GM10847 (cell line): ENCODE data around the gene MED12.

Experiments used
- POLR2A ChIP-seq: IDR thresholded peaks from 2 replicates; pipeline ENCODE4 v1.6.1; 2011; ENCODE audit not compliant: insufficient read length; ENCODE audit errors: extremely low read depth

Gene MED12

DNA sequence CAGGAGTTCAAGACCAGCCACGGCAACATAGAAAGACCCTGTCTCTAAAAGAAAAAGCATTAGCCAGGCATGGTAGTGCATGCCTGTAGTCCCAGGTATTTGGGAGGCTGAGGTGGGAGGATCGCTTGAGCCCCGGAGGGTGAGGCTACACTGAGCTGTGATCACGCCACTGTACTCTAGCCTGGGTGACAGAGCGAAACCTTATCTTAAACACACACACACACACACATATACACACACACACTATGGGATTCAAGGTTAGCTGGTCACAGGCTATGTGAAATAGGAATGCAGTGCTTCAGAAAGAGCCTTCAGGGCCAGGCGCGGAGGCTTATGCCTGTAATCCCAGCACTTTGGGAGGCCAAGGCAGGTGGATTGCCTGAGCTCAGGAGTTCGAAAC is 49.7 kb downstream of the MED12 start:
- TF ChIP-seq POLR2A = no peak

DNA sequence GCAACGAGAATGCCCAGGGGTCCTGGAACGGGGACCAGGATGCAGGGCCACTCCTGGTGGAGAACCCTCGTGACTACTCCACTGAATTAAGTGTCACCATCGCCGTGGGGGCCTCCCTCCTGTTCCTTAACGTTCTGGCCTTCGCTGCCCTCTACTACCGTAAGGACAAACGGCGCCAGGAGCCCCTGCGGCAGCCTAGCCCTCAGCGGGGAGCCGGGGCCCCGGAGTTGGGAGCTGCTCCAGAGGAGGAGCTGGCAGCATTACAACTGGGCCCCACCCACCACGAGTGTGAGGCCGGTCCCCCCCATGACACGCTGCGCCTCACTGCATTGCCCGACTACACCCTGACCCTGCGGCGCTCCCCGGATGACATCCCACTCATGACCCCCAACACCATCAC is 51.2 kb downstream of the MED12 start:
- TF ChIP-seq POLR2A = no peak

DNA sequence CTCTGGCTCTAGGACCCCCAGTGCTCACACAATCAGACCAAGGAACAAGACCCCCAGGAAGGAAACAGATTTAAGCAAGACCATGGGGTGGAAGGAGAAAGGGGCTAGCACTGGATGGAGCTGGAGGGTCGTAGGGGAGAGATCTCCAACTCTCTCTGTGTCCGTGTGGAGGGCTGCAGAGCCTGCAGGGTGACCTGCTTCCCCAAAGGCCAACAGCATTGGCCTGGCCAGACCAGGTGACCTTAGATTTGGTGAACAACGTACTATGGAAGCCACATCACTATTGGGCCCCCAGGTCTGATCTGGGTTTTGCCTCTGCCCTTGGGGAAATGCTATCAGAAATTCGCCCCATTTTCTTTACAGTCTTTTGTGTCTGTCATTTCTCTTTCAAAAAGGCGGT is 52.3 kb downstream of the MED12 start:
- TF ChIP-seq POLR2A = no peak

DNA sequence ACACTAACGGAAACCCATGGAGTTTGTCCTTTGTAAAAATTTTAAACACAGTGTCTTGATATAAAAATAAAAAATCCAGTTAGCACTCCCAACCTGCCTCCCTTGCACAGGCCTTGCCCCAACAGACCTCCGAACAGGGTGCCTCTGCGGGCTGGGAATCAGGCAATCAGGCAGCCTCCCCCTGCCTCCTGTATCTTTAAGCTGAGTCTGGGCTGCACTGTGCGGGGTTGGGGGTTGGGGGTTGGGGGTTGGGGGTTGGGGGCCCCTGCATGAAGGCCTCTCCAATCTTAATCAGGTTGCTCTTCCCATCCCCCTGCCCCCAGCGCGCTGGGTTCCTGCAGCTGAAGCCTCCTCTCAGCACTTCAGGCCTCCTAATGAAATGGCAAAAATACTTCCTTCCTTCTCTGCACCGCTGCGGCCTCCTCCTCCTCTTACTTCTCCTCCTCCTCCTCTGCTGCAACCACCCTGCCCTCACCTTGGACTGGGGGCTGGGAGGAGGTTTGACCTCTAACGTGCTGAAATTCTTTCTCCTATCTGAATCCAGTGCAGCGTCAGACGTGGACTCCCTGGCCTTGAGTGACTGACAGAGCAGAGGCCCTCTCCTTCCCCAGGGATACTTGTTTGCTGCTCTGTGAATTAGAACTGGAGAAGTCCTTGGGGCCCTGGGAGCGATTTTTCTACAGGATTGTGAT is 52.9 kb downstream of the MED12 start:
- no peak for TF ChIP-seq POLR2A

DNA sequence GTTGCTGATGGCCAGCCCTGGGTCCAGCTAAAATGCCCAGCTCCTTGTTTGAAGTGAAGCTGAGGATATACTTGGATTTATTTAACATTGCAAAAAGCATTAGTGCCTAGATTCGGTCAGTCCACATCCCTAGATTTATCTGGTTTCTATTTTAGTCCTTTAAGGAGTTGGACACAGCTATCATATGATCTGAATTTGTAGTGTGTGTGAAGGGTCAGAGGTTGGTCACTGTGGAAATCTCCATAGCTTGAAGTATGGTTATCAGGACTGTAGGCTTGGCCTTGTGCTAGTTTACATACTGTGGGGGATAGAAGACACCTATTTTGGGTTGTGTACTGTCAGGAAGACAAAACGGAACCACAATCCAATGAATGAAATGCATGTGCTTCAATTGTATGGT is 55.0 kb downstream of the MED12 start:
- TF ChIP-seq POLR2A = no peak

DNA sequence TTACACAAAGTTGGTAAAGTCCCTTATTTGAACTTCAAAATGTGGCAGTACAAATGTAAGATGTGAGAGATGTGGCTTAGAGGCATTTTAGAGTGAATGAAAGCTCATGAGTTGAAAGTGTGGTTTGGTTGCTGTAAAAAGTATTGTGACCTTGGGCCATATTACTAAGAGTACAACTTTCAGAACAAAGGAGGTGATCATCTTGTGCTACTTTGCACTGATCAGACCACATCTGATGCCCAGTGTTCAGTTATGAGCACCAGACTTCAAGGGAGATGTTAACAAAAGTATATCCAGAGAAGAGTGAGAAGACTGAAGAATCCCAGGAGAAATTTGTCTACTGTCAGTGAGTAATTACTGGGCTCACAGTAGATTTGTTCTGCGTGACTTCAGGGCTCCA is 56.4 kb downstream of the MED12 start:
- TF ChIP-seq POLR2A = no peak

DNA sequence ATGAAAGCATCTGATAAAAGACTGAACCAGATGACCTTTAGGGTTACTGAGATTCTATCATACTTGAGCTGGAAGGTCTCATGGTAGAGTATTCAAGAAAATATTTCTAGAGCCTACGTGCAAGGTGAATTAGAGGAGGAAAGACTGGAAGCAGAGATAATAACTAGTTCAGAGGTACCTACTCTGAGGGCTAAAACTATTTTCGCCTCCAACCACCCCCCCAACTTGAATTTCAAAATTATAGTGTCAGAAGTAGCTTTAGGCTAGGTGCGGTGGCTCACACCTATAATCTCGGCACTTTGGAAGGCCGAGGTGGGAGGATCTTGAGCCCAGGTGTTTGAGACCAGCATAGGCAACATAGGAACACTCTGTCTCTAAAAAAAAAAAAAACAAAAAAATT is 57.1 kb downstream of the MED12 start:
- no peak for TF ChIP-seq POLR2A

DNA sequence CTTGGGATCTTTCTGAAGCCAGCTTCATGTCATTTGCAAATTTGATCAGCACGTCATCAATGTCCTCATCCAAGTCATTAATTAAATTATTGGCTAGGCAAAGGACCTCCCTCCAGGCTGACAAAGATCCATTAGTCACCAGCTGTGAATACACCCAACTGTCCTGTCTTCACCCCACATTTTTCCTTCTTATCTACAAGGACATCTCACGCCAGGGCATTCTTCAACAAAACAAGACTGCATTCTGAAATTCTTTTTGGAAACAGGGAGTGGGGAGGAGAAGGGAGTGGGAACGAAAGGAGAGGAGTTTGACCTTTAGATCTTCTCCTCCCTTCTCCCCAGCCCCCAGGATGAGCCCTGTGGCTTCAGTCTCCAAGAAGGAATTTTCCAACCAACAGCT is 58.9 kb downstream of the MED12 start:
- TF ChIP-seq POLR2A = no peak

DNA sequence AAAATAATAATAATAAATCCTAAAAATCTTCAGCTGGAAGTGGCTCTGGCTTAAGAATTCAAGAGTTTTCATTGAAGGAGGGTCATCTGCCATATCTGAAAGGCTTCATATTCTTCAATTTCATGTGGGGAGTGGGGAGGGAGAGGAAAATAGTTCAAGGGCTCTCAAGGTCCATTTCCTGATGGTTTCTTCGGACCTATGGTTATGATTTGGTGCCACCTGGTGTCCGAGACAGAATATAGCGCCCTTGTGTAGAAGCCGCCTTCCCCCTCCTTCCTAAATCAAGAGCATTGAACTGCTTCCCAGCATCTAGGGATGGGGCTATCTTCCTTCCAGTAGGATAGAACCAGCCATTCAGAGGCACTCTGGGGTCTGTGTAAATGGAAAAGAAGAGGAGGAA is 60.5 kb downstream of the MED12 start:
- no peak for TF ChIP-seq POLR2A

DNA sequence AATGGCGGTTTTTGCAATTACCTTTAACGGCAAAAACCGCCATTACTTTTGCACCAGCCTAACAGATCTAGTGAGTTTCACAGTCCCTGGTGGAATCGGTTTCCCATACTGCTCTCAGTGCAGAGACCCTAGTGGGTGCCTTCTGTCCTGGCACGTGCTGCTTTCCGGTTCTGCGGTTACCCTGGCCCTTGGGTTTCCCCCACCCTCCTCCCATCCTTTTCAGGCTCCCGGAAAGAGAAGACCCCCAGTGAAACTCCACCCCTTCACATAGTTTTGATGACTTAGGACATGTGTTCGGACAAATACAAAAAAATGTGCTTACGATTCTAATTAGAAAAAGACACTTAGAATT is 63.1 kb downstream of the MED12 start:
- TF ChIP-seq POLR2A = no peak

DNA sequence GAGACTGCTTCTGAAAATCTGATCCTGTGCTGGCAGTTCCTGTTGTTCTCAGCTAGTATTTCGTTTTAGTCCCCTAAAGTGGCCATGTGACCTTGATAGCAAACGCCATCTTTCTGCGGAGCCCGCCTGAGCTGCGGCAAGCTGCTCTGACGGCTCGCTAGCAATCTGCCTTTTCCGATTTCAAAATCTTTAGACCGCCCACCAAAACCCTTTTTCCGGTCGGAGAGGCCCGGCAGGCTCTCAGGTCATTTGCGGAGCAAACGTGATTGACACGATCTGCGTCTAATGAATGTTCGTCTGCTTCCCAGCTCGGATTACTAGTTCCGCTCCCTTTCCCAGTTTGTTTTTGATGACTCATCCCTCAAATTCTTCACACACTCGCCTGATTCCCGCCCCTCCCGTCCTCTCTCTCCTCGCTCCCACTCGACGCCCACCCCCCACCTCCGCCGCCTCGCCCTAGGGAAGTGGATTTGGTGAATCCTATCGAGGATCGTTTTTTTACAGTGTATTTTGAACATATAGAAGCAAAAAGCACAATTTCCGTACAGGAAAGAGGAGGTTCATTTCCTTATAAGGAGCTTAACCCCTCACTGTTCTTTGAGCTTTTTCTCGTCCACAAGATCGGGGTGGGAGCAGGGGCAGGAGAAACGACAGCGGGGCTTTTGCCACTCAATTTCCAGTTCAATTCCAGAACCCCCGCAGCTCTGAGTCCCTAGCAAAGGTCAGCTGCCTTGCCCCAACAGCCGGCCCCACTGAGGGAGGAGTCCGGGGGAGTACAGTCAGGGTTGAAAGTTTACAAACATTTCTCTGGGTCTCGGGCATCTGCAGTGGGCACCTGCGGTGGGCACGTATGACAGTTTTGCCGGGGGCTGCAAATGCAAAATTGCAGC is 63.8 kb downstream of the MED12 start:
- no peak for TF ChIP-seq POLR2A

DNA sequence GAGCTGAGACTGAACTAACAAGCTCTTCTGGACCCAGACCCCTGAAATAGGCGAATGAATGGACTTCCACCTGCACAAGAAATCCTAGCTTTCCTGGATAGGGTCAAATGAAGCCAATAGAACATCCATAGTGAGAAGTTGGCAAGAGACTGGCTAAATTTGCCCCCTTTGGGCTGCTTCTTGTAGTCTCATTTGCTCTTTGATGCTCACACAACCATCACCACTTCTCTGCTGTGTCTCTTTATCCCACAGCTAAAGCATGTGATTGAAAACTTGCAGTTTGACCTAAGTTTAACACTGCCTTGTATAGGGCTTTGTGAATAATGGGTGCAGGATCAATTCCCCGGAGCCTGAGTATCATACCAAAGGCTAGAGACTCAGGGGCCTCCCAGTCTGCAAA is 64.5 kb downstream of the MED12 start:
- TF ChIP-seq POLR2A = no peak

DNA sequence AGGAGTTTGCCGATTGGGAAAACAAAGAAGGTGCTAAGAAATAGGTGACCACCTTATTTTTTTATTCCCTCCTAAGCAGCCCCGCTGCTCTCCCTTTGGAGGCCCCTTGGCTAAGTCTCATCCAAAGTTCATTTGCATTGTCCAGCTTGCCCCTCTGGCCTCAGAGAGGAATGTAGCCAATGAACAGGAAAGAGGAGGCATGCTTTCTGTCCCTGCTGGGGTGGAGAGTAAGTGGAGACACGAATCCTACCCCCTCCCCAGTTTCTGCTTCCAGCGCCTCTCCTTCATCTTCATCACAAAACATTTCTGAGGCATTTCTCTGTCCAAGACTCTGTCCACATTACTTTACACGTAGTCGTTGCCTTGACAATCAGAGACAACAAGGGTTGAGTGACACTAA is 64.9 kb downstream of the MED12 start:
- no peak for TF ChIP-seq POLR2A

DNA sequence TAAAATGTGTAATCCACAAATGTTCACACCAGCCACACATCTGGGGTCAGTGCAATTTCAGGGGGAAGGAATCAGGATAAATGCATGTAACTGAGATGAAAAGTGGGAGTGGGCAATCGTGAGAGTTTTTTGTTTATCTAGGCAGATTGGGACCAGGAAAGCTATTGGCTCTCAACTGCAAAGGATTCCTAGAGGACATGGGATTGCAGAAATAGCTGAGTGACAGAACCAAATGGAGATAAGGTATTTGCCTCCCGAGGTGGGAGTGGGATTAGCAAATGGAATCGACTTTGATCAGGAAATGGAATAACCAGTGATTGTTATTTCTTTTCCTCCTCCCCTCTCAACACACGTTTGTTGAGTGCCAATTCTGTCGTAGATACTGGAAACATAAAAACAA is 65.7 kb downstream of the MED12 start:
- TF ChIP-seq POLR2A = no peak

DNA sequence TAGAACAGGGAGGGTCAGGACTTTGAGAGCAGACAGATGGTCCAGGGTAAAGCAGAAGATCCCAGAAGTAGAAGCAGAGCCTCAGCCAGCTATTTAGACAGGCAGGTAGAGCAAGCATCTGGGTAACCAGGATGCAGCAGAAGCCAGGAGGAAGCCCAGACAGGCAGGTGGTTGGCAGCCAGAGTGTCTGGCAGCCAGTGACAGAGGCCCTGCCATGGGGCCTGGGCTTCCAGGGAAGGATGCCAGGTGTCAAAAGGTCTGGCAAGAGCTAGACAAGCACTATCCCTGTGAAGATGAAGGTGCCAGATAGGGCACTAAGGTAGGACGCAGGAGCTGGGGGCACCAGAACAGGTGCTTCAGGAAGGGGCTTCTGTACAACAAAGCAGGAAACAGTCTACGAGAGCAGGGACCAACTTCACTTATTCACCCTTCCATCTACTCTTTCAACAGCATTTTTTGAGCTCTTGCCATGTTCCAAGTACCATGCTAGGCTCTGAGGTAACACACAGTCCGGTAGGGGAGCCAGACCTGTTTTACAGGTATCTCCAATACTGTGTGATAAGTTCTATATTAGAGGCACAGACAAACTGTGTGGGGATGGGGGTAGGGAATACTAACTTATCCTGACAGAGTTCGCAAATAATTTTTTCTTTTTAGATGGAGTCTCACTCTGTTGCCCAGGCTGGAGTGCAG is 66.6 kb downstream of the MED12 start:
- TF ChIP-seq POLR2A = no peak

DNA sequence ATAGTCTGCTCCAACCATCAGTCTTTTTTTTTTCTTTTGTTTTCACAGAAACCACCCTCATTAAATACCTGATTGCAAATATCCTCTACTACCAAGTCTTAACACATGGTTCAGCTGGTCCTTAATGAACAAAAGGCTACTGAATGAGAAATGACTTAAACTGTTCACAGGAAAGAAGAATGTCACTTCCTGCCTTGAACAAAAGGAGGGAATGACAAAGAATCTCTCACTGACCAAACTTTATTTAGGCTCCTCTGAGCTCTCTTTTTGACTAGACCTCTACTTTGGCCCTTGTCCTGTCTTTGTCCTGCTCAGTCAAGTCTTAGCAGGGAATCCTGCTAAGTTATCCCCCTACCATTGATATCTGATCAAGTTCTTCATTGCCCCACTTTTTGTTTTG is 72.9 kb downstream of the MED12 start:
- TF ChIP-seq POLR2A = no peak
